NK-92 (cell line): ENCODE data around the gene FHIT.
"Not testable (repeated sequence)": the region's sequence is repeated elsewhere in the genome, so short reads cannot be mapped to it uniquely, and the experiment has no call there.

Source experiments
- DNase-seq: peaks from one replicate; lab custom pipeline; 2025; ENCODE audit not compliant: unreplicated experiment; lab: John Stamatoyannopoulos, UW

FHIT gene

DNA sequence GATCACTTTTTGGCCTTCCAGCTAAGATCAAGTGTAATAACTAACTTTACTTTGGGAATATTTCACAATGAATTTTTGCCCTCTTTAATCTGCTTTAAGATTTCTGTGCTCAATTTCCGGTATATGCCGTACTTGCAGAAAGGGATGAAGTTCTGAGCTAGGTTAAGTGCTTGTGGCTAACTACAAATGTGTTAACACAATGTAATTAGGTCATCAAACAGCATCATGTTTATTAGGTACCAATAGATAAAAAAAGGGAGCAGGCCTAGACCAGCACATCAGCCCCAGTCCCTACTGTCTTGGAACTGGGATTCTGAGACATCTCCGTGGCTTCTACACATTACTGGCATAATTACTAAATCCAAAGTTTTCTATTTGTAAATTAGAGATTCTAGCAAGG, 1268.7 kb downstream of the FHIT start:
- no peak for DNase-seq

DNA sequence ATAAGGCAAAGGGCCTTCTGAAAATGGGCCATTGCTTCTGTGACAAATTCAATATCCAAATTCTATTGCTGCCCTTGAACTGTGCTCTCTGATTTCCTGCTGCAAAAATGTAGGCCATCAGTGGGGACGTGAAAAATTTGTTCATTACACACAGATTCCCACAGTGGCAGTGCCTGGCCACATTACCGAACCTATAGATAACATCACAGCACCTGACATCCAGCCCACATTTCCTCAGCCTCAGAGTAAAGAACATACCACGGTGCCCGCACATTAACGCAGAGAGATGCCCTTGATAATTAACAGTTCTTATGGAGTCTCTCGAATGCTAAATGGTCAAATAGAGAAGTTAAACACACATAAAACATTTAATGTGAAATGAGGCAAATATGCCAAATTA, 1269.9 kb downstream of the FHIT start:
- no peak for DNase-seq

DNA sequence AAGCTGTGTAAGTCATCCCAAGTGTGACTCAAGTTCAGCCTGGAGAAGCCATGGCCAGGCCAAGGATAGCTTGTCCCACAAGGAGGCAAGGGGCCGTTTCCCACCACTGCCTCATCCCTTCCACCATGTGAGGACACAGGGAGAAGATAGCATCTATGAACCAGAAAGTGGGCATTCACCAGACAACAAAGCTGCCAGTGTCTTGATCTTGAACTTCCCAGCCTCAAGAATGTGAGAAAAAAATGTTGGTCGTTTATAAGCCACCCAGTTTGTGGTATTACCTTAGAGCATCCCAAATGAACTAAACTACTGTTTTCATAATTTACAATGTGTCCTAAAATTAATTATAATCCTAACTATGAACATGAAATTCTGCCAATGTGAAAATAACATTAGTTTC, 1270.7 kb downstream of the FHIT start:
- DNase-seq = no peak

DNA sequence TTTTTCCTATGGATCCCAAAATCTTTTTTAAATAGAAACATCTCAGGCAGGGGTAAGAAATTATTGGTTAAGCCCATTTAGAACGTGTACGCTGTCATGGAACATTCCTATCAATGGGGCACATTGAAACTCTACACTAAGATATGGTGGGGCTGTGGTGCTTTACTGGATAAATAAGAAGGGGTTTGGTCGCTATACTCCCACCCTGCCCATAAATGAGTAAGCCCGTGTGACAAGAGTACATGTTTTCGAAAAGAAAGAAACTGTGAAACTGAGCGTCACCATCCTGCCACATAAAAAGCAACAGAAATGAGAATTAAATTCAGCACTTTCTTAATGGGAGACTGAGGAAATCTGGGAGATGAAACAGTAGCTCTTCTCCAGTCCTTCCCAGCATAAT, 1271.7 kb downstream of the FHIT start:
- no peak for DNase-seq

DNA sequence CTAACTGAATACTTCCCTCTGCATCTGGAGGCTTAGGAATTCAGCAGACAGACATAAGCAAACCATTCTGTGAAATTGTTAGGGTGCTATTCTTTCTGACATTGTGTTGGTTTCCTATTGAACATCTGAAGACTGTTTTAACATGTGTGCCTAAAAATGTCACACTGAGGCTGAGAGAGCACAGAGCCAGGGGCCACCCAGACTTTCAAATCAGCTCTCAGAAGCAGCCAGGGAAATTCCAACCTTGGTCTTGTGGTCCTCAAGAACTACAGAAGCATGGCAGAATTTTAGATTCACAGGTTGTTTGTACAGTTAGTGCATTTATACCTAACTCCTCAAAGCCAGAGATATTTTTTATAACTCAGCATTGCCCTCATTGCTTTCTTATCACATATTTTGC, 1272.3 kb downstream of the FHIT start:
- DNase-seq = no peak

DNA sequence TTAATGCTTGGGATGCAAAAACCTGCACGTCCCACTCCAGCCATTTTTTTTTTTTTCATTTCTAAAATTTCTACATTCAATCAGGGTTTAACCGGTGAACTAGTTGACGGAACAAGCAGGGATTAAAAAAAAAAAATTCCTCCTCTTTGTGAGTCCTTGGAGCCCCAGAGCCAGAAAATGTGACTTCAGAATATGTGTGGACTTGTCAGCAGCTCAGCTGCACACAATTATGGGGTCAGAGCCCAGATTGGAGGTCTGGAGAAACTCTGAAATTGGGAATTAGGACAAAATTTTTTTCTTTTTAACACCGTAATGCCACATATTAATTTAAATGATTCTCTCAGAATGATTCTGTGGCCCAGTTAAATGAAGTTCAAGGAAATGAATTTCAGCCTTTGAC, 1280.5 kb downstream of the FHIT start:
- no peak for DNase-seq

DNA sequence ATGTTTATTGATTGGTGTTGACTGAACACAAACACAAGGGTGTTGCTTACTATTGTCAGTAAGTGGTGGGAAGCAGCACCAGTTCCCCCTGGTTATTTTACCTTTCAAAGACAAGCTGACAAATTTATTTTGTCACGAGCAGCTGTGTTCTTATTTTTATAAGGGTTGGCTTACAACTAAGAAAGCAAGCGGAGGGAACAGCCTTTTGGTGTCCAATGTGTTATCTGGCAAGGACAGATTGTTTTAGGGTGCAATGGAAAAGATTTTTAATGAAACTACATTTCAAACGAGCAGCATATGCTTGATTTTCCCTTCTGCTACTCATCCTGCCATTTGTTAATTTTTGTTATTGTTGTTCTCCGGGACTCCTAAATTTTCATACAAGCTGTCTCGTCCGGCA, 1280.9 kb downstream of the FHIT start:
- no peak for DNase-seq

DNA sequence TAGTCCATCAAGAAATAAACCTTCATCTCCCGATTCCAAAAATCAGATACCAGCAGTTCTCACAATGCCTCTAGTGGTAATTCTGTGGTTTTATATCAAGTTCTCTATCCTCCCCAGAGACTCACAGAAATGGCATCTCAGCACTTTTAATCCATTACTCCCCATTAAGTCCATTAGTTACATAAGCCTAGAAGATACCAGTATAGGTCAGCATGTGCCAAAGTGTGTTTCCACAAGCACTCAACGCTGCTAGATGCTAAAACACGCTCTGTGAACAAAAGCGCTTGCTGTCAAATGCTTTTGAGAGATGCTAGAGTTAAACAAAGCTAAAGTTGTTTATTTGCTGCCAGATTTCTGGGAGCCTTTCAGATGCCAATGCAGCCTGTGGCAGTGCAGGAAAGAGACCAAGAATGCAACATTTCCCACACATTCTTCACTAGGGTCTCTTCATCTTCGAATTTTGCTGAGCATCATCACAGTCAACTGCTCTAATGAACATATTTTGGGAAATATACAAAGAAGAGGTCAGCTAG, 1282.7 kb downstream of the FHIT start:
- no peak for DNase-seq

DNA sequence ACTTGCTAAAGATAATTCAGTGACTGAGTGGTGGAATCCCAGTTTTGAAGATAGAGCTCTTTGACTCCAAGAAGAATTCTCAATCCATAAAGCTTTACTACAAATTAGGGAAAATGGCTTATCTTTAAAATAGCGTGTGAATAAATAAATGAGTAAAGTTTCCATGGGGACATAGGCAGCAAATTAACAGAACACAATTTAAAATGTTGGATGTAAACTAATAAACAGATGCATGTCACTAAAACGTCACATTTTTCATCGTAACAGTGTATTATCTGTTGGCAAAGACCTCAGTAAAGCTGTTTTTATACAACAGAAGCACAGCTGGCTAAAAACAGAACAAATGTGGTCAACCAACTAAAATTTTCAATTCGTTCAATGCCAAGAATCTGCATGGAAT, 1287.6 kb downstream of the FHIT start:
- DNase-seq = no peak

DNA sequence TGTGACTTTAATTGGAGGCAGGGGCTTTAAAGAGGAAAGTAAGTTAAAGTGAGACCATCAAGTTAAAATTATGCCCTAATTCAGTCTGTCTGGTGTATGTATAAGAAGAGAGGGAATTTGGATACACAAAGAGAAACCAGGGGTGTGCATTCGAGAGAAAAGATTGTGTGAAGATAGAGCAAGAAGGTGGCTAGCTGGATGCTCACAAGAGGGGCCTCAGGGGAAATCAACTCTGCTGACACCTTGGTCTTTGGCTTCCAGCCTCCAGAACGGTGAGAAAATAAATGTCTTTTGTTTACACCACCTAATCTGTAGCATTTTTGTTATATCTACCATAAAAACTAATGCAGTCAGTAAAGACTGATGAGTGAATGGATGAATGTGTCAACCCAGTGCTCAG, 1294.1 kb downstream of the FHIT start:
- DNase-seq = no peak

DNA sequence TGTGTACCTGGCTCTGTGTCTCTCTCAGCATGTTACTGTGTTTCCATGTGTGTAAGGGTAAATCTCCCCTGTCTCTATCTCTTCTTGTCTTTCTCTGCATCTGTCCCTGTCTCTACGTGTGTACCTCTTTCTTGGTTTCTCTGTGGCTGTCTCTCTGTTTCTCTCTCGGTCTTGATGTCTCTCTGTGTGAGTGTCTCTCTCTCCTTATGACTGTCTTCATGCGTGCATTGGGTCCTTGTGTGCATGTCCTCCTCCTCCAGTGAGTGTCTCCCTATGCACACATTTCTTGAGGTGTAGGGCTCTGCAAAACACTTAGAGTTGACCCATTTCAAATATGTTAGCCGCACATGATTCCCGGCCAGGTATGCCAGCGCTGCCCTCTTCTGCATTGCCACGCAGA, 1298.1 kb downstream of the FHIT start:
- no peak for DNase-seq

DNA sequence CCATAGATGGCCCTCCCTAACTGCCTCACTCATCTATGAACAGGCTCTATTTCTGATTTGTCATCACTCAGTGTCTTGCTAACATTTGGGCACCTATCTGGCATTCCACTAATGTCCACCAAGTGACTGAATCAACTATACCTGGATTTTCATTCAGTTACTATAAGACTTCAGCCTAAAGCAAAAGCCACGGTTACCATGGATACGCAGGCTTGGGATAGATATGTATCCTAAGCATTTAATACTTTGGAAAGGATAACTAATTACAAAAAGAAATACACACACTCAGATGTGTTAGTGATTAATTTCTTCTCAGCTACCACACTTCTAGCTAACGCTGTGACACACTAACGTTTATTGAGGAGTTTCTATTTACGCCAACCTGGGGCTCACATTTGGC, 1301.9 kb downstream of the FHIT start:
- no peak for DNase-seq

DNA sequence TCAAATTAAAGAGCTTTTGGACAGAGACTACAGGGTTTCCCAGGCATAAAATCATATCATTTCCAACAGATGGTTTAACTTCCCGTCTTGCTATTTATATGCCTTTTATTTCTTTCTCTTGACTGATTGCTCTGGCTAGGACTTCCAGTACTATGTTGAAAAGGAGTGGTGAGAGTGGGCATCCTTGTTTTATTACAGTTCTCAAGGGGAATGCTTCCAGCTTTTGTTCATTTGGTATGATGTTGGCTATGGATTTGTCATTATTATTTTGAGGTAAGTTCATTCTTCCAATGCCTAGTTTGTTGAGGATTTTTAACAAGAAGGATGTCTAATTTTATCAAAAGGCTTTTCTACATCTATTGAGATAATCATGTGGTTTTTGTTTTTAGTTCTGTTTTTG, 1304.9 kb downstream of the FHIT start:
- no peak for DNase-seq

DNA sequence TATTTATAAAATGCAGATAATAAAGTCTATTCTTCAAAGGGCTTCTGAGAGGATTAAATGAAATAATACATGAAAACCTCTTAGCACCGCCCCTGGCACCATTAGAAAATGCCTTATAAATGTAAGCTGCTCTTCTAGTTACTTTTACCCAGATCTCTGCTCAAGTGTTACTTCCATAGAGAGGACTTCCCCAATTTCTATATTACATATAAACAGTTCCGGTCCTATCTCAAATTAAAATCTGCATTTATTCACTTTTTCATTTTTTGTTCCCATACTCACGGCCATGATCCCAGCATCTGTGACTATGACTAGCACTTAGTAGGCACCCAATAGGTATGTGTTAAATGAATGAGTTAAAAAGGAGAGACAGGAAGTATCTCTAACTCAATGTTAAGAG, 1310.5 kb downstream of the FHIT start:
- no peak for DNase-seq

DNA sequence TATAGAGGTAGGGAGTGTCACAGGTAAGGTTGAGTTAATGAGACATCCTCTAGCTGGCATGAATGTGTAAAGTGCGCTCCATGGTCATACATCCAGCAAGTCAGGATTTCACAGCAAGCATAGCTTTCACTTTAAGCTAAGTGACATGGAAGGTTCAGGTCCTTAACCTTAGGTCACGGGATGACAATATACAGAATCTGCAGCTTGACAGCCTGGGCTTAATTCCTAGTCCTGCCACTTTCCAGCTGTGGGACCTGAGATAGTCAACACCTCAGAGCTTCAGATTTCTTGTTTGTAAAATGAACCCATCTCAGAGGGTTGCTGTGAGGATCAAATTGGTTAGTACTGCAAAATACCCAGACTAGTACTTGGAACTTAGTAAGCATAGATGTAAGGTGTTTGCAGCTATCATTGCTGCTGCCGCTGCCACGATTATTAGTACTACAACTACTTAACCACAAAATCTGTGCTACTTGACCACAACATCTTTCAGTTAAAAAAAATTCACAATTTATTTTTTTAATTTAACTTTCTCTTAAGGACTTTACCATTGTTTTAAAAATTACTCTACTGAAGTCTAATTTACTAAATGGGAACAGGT, 1311.3 kb downstream of the FHIT start:
- DNase-seq = no peak

DNA sequence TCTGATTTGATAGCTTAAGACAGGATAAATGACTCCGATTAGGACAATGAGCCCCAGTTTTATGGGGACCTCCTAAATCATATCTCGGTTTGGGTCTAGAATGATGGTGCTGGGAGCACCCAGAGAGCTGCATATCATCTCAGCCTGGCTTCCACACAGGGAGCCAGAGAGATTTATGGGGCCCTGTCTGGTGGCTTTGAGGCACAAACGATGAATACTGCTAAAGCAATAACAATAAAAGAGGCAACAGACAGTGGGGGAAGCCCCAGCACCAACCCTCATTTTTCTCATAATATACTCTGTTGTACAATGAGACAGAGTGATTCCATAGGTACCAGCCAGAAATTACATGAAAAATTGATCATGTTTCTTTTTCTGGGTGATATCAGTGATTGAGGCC, 1312.4 kb downstream of the FHIT start:
- DNase-seq = no peak

DNA sequence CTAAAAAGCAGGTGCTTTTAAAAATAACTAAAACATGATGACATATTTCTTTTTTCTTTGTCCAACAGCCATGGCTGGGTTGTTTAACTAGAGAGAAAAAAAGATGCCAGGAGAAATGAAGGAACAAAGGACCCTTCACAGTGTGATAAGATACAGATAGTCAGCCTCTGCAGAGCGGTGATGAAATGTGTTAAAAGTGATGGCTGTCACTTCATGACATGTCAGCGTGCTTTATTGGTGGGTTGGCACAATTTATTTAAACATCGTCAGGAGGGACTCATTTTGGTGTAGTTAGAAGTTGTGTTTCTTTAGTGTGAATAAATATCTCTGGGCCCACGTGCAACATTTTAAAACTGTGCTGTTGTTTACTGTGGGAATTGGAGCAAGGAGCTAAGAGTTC, 1314.1 kb downstream of the FHIT start:
- DNase-seq = no peak

DNA sequence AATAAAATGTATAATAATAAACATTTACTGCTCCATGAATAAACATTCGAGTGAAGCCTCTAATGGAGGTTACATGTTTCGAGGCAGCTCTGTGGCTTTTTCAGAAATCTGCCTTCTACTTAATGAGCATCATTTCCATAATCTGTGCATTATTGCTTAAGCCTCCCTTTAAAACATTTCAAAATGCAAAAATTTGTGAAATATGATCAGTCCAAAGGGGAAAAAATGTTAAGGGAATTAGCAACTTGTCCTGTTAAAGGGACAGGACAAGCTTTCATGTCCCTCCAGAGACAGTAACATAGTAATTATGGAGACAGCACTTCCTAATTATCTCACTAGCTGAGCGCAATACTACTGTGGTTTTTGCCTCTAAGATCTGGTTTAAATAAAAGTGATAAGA, 1314.8 kb downstream of the FHIT start:
- no peak for DNase-seq

DNA sequence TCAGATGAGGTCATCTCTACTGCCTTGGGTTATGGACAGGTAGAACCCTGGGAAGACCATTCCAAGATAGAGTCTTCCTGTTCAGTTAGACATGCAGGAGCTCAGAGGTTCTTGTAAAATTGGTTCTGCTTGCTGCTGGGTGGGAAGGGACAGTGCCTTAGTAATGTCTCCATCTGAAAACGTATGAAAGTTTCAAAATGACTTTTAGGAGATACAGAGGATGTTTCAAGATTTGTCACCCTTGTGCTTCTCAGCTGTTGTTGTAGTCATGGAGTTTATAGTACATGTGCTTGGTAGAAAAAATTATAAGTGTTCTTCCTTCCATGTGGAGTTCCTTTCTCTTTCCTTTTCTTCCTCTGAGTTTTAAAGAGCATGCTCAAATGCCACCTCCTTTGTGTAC, 1316.2 kb downstream of the FHIT start:
- DNase-seq = no peak

DNA sequence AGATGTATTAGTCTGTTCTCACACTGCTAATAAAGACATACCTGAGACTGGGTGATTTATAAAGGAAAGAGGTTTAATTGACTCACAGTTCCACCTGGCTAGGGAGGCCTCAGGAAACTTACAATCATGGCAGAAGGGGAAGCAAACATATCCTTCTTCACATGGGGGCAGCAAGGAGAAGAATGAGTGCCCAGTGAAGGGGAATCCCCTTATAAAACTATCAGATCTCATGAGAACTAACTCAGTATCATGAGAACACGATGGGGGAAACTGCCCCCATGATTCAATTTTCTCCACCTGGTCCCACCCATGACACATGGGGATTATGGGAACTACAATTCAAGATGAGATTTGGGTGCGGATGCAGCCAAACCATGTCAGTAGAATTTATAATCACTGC, 1316.7 kb downstream of the FHIT start:
- not testable (repeated sequence) for DNase-seq

DNA sequence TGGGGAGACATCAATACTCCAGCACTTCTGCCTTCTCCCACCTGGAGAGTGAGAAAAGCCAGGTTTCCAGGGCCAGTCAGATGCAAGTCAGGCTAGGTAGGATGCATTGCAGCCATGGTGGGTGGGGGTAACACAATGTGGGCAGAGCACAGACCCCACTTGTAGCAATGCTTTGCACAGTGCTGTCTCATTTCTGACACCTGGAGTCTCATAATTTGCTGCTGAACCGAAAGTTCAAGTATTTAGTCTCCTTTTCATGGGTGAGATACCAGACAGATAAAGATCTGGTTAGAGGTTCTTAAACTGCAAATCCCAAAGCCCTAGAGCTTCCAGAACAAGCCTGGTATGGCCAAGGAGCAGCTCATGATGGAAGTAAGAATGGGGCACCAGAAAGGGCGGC, 1321.1 kb downstream of the FHIT start:
- no peak for DNase-seq

DNA sequence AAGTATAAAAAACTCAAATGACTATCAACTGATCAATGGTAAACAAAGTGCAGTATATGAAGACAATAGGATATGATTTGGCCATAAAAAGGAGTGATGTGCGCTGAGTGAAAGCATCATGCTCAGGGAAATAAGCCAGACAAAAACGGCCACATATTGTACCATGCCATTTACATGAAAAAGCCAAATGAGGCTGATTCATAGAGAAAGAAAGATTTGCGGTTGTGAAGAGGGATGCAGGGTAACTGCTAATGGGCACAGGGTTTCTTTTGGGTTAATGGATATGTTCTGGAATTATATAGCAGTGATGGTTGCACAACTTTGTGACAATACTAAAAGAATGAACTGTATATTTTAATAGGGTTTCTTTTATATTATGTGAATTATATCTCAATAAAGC, 1324.2 kb downstream of the FHIT start:
- DNase-seq = no peak

DNA sequence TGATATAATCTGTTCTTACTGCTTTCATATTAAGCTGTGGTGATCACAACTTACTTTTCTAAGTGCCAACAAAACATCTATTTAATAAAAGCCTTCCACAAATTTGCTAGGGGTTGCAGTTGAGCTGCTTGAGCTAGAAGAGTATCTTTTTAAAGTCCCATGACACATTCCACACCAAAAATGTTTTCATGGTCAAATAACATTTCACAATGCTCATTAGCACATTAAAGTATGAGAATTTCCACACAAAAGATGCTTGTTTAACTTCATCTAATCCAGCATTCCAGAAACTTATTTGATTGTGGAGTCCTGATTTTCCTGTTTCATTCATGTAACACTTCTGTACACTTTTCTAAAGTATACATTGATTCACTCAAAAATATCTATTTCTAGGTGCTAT, 1325.3 kb downstream of the FHIT start:
- DNase-seq = no peak

DNA sequence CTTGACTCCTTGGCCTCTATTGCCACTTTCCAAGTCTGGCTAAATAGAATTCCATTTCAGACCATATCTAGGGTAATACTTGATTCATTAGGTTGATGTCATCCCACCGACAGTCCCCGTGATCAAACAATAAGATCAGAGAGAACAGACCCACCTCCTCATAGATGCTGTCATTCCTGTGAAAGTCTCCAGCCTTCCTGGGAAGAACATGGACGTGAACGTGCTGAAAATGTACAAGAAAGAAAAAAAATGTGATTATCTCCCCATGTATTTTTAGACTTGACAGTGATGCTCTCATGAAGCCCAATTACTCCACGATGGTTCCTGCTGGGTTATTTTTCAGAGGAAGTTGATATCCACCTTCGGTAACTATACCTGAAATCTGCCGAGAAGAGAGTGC, 1329.1 kb downstream of the FHIT start:
- no peak for DNase-seq
